GM18868 (cell line): ENCODE results near the gene SMYD2.

Experiments used
- ATAC-seq: cut with Tn5 transposase; IDR thresholded peaks from one replicate; pipeline ENCODE4 v1.9.1; 2021; ENCODE audit warnings: mild to moderate bottlenecking, moderate library complexity; ENCODE audit not compliant: unreplicated experiment

Gene SMYD2

DNA sequence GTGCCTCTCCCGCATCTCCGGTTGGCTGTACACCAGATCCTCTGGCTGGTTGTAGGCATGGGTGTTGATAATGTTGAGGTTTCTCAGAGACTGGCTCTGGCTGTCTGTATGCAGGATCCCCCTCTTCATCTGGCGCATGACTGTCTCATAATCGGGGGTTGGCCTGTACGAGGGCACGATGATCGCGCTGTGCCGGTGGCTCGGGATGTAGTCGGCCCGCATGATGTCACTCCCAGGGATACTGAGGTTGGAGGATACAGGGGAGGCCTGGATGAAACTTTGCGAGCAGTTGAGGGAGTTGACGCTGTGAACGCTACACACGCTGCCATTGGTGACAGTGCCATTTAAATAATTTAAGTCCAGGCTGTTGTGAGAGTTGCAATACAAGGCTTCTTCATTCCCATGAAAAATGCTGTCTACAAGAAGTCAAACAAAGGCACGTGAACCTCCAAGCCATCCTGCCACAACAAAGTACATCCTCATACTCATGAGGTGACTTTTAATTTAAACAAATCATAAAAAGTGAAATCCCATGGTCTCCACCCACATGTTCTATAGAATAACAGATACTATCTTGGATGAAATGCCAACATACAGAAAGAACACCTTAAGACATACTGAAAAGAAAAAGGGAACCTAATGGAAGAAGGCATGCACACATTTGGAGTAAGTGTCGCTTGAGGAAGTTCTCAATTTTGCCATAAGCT lies 103.6 kb downstream of the SMYD2 start:
- no peak for ATAC-seq

DNA sequence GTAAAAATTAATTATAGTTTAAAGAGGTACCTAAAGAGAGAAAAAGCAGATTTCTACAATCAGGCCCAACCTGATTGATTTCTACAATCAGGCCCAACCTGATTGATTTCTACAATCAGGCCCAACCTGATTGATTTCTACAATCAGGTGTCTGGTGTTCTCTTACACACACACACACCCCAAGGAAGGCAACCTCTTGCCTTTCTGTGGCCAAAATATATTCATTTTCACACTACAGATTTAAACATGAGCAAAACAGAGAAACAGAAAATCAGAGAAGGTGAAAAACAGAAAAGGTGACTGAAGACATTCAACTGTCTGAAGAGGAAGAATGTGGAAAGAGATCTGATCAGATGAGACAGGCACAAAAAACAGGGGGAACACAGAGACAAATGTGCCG lies 104.5 kb downstream of the SMYD2 start:
- ATAC-seq: no peak

DNA sequence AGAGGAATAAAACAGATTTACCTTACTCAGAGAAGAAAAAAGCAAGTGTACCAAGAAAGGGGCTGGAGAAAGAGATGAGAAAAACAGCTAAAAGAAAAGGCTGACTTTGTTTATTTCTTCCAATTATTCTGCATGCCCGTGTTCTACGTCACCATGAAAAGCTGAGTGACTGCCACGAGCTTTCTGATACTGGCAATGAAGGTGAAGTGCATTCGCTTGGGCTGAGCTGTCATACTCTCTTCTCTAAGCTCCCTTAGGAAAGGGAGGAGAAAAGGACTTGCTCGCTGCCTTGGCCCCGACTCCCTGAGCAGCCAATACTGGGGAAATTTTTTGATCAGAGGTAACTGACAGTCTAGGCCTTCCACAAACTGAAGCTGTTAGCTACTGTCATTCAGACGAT lies 105.4 kb downstream of the SMYD2 start:
- ATAC-seq: no peak
